Epithelial cell of proximal tubule (primary cell): ENCODE results near the gene ACAD11. TPM values are rescaled to one million over a fixed set of nuclear protein-coding genes. Genes with fewer than 3 reads are reported as not detected.

Experiments
- DNase-seq: peaks from one replicate; pipeline ENCODE4 v3.0.0-alpha.2; 2011; ENCODE audit warnings: low read depth
- H3K4me3 ChIP-seq: 2 replicates; pipeline ENCODE4 v1.5.1; 2011; ENCODE audit warnings: low read depth, mild to moderate bottlenecking, low read length
- CTCF ChIP-seq: conservative IDR thresholded peaks from 2 replicates; pipeline ENCODE4 v1.5.1; 2012; ENCODE audit warnings: low read depth, mild to moderate bottlenecking, low read length
- total RNA-seq: library from RNA; depleted of rRNA; stranded (reverse); fragments of >200 nt; gene quantifications from 2 replicates; pipeline ENCODE4 v1.2.3, GENCODE V29; 2015

The ACAD11 gene
- total RNA-seq, 1 donor from 2014 or later: 18.6 TPM

- TF ChIP-seq CTCF: peak; percentile 8
- no peak overlapping the region for H3K4me3 ChIP-seq
- DNase-seq: no peak
These were observed 122.3 kb downstream of the ACAD11 start for GRCh38 chr3:132537297-132537696.

- DNase-seq: no peak
- H3K4me3 ChIP-seq: no peak overlapping the region
- no peak for TF ChIP-seq CTCF
These were observed 123.0 kb downstream of the ACAD11 start for GRCh38 chr3:132536442-132537153.

- DNase-seq: peak; percentile 22
- H3K4me3 ChIP-seq: no peak overlapping the region
- TF ChIP-seq CTCF: peak; percentile 69
These were observed 123.8 kb downstream of the ACAD11 start for GRCh38 chr3:132535575-132536441.

- no peak for DNase-seq
- no peak overlapping the region for H3K4me3 ChIP-seq
- no peak for TF ChIP-seq CTCF
These were observed 129.0 kb downstream of the ACAD11 start for GRCh38 chr3:132530624-132531023.

GRCh38 chr3:132522353-132522752 lies 137.3 kb downstream of the ACAD11 start:
- no peak for DNase-seq
- H3K4me3 ChIP-seq: no peak overlapping the region
- no peak for TF ChIP-seq CTCF

GRCh38 chr3:132521901-132522300 lies 137.7 kb downstream of the ACAD11 start:
- no peak overlapping the region for H3K4me3 ChIP-seq
- DNase-seq: no peak
- no peak for TF ChIP-seq CTCF
